SK-N-DZ (cell line): ENCODE results near the gene TSC2.
"Not testable (repeated sequence)": the region's sequence is repeated elsewhere in the genome, so short reads cannot be mapped to it uniquely, and the experiment has no call there.

Source experiments
- DNase-seq: peaks from one replicate; pipeline ENCODE4 v3.0.0-alpha.2; 2015; ENCODE audit warnings: low spot score

Gene TSC2

DNA sequence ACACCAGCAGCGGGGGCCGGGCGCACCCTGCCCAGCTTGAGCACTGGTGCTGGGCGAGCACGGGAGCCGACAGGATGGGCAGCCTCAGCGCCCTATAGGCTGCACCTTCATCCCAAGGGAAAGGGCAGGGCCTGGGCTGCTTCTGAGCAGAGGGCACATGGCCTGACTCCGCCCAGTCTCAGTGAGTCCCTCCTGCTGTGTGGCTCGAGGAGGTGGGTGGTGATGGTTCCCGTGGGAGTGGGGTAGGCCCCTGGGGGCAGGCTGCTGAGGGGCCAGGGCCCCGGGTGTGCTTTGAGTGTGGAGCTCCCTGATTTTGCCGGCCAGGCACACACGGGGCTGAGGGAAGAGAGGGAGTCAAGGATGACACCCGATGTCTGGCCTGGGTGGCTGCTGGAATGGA, 37.9 kb downstream of the TSC2 start:
- no peak for DNase-seq

DNA sequence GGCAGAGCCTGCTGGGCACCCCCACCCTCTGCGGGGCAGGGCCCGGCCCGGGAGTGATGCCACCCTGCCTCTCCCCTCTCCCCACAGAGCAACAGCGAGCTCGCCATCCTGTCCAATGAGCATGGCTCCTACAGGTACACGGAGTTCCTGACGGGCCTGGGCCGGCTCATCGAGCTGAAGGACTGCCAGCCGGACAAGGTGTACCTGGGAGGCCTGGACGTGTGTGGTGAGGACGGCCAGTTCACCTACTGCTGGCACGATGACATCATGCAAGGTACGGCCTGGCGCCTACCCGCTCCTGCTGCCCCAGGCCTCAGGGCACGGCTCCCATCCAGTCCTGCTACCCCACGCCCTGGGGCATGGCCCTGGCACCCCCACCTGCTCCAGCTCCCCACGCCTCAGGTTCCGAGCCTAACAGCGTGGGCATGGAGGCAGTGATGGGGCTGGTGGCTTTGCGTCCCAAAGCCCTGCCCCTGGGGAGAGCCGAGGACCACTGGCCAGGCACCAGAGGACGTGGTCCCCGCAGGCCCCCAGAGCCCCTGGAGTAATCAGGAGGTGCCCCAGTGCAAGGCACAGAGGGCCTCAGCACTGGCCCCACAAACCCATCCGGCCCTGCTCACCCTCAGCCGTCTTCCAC, 38.4 kb downstream of the TSC2 start:
- no peak for DNase-seq

DNA sequence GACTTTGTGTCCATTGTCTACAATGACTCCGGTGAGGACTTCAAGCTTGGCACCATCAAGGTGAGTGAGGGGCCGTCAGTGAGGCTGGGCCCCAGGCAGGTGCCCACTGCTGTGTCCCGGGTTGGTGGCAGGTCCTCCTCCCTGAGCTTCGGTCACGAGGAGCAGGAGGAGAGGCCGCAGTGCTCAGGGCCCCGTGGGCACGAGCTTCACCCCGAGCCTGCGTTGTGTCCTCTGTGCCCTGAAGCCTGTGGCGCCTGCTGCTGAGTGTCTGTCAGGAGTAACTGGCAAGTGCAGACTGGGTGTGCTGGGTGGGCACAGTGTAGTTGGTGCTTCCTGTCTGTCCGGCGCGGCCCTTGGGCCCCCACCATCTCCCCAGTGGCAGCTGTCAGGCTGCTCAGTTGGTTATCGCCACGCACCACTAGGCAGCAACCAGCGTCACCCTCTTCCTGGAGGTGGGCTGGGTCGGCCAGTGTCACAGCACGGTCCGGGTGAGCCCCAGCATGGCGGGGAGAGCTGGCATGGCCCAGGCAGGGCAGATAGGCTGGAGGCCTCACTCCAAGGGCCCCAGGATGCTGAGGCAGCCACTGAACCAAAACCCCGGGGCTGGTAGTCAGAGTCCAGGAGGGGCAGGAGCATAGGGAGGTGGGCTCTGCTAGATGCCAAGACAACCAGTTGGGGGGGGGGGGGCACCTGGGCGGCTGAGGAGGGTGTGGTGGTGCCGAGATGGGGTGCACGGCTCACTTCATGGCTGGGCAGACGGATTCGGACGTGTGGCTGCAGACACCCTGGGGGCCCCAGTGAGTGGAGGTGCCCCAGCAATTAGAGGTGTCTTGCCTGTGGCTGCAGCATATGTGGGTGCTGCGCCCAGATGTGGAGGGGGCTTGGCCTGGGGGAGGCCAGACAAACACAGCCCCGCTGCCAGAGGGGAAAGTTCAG, 39.3 kb downstream of the TSC2 start:
- no peak for DNase-seq

DNA sequence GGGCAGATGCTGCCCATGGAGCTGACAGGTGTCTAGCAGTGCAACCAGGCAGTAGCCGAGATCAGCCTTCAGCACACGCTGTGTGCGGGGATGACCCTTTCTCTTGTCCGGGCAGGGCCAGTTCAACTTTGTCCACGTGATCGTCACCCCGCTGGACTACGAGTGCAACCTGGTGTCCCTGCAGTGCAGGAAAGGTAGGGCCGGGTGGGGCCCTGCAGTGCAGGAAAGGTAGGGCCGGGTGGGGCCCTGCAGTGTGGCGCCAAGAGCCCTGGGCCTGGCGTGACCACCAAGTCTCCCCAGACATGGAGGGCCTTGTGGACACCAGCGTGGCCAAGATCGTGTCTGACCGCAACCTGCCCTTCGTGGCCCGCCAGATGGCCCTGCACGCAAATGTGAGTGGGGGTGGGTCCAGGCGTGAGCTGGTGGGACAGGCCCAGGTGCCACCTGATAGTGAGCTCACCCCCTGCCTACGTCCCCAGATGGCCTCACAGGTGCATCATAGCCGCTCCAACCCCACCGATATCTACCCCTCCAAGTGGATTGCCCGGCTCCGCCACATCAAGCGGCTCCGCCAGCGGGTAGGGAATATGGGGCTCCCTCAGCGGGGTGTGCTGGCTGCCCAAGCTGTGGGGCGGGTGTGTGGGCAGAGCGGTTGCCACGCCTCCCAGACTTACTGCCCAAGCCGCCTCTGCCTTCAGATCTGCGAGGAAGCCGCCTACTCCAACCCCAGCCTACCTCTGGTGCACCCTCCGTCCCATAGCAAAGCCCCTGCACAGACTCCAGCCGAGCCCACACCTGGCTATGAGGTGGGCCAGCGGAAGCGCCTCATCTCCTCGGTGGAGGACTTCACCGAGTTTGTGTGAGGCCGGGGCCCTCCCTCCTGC, 40.2 kb downstream of the TSC2 start:
- DNase-seq: no peak

DNA sequence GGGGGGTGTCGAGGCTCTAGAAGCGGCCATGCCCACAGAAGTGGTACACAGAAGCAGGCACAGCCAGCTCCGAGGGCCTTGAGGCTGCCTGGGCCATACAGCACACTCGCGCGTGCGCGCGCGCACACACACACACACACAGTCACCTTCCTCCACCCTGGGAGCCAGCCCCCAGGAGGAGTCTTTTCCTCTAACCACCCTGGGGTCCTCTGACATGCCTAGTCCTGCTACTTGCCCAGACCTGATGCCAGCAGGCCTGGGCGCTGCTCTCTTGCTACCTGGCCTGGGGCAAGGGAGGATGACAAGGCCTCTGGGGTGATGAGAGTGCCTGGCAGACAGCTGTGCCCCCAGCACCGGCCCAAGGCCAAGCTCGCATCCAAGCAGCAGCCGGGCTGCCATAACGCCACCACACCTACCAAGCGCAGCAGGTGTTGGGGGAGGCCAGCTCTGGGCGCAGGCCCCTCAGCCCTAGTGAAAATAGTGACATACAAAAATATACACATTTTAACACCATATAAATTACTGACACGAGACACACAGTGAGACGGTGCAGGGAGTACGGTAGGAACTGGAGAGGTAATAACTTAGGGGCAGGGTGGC, 41.1 kb downstream of the TSC2 start:
- DNase-seq: no peak

DNA sequence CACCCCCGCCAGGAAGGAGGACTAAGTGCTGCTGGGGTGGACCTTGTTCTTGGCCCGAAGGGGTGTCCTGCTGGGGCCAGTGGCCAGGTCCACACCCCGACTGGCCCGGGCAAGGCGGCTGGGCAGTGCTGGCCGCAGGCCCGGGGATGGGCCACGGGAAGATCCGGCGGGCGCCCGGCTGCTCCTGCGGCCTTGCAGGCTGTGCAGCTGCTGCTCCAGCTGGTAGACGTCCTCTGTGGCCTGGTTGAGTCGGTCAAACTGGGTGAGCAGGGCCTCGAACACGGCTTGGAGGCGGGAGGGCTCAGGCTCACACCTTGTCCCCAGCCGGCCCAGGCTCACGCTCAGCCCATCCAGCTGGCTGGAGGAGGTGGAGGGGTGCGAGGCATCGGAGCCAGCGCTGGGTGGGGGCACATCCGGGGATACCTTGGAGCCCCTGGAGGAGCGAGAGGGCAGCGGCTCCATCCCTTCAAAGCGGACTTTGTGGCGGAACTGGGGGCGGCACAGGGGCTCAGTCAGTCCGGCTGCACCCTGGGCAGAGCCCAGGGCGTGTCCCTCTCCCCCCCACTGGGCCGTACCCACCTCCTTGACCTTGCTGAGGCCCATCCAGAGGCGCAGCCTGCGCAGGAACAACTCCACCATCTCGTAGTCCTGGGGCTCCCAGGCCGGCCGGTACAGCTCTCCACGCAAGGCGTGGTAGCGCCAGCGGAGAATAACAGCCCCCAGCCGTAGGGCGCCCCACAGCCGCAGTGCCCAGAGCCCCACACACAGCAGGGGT, 42.1 kb downstream of the TSC2 start:
- DNase-seq: no peak

DNA sequence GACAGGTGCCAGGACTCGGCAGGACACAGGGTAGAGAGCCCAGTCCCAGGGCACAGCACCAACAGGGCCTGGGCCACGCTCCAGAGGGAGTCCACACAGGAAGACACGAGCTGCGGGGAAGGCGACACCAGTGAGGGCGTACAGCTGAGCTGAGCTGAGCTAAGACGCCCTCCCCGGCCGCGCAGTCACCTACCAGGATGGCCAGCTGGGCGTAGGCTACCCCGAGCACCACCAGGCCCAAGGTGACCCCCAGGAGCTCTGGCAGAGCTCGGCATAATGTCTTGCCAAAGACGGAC, 42.6 kb downstream of the TSC2 start:
- DNase-seq: no peak

DNA sequence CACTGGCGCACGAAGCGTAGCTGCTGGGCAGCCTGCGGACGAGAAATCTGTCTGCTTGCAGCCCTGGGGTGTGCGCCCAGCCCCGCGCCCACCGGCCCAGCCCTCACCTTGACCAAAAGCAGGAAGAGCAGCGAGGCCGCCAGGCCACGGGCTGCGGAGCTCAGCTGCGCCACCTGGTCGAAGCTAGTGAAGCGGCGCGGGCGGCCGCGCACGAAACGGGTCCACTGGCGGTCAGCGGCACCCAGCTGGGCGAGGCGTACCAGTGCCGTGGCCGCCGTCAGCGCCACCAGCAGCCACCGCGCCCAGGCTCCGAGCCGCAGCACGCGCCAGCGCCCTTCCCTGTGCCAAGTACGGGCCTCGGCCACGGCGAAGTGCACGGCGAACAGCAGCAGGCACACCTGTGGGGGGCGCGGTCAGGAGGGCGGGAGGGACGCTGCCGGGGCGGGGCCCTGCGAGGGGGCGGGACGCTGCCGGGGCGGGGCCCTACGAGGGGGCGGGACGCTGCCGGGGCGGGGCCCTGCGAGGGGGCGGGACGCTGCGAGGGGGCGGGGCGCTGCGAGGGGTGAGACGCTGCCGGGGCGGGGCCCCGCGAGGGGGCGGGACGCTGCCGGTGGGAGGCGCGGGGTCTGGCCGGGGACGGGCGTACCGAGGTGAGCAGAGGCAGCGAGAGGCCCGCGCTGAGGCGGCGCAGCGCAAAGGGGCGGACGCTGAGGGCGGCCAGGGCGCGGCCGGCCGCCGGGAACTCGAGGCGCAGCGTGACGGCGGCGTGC, 43.2 kb downstream of the TSC2 start:
- no peak for DNase-seq

DNA sequence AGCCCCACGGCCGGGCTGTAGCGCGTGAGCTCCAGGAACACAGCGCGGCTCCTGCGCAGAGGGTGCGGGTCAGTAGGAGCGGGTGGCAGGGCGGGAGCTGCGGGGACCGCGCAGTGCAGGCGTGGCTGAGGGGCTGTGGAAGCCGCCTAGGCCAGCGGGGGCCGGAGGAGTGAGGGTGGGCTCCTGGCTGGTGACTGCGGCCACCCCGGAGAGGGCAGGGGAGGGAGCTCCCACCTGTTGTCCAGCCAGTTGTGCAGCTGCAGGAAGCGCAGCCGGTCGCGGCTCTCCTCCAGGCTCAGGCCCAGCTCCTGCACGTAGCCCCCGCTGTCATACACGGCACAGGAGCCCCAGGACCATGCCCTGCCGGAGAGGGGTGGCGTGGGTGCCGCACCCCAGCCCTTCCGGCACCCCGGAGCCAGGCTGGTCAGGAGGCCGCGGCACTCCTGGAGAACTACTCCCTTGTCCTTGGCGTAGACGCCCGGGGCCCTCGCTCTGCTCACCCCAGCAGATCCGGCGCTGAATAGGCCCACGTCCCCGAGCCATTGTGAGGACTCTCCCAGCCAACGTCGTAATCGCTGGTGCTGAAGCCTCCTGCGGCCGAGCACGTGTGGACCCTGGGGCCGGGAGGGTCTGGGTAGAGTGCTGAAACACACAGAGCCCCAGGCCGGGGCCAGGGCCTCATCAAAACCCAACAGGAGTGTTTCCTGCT, 43.9 kb downstream of the TSC2 start:
- no peak for DNase-seq

DNA sequence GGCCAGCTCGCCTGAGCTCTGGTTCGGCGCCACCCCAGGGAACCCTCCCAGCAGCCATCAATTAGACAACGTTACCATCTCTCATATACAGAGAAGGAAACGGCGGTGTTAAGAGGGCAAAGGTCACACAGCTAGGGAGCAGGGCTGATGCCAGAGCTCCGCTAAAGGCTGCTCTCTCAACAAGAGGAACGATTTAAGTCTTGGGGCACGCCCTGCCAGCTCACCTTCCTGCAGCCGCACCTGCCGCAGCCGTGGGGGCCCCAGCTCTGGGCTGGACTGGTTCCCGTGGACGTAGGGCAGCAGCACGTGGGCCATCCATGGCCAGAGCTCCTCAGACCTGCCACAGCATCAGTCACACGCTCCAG, 44.5 kb downstream of the TSC2 start:
- DNase-seq: no peak

DNA sequence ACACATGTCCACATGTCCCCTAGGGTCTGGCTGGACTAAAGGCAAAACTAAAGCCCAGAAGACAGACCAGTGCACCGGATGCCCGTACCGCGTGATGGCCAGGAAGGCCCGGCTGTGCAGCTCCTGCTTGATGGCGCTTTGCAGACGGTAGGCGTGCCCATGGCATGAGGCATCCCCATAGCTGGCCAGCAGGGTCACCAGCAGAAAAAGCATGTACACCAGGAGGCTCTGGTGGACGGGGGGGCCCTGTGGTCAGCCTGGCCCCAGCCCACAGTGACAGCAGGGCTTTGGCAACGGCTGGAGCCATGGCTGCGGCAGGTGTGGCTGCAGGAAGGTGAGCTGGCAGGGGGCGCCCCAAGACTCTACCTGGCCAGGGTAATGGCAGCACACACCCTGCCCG, 45.1 kb downstream of the TSC2 start:
- no peak for DNase-seq

DNA sequence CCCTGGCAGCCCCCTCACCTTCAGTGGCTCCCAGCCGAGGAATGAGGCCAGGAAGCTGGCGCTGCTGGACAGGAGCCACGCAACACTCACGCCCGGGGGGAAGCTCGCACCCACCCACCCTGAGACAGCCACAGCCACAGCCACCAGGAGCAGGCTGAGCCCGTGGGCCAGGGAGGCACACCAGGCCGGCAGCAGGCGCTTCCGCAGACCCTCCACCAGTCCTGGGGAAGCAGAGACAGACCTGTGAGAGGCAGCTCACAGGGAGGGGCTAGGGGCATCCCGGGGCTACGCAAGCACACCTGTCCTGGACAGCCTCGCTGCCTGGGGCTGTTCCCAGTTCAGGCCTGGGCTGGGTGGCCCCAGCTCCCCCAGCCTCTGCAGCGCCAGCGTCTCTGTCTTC, 46.0 kb downstream of the TSC2 start:
- DNase-seq: no peak

DNA sequence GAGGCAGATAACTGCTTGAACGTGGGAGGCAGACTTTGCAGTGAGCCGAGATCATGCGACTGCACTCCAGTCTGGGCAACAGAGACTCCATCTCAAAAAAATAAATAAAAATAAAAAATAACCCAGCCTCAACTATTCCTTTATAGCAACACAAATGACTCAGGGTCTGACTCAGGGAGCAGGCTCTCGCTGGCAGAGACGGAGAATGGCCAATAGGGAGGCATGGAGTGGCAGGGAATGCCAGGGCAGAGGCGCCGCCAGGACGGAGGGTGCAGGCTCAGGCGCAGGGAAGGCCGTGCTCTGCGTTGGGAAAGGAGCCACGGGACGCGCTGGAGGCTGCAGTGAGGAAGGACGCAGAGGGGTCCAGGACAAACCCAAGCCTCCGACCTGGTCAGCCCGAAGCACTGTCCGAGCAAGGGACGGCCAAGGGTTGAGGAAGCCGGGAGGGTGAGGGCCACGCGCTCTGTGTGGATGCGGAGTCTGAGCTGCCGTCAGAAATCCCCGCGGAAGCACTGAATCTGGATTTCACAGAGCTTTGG, 47.6 kb downstream of the TSC2 start:
- DNase-seq: no peak

DNA sequence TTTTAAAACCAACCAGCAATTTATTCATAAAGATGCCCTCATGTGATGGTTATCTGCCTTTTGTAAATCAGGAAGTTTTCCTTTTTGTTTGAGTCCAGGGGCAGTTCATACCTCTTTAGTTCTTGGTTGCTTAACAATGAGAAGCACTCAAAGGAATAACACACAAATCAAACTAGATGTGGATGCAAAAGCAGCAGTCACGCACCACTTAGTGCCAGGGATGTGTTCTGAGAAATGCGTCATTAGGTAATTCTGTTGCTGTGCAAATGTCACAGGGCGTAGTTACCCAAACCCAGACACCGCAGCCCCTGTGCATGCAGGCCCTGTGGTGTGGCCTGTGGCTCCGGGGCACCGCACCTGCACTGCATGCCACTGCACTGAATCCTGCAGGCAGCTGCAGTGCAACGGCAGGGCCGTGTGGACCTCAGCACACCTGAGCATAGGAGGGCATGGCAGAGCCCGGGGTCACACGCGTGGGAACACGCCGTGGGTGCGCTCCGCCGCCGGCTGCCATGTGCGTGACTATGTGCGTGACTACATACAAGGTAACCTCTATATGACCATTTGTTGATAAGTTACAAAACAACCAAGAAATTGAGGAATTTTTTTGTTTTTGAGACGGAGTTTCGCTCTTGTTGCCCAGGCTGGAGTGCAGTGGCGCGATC, 48.3 kb downstream of the TSC2 start:
- DNase-seq: no peak

DNA sequence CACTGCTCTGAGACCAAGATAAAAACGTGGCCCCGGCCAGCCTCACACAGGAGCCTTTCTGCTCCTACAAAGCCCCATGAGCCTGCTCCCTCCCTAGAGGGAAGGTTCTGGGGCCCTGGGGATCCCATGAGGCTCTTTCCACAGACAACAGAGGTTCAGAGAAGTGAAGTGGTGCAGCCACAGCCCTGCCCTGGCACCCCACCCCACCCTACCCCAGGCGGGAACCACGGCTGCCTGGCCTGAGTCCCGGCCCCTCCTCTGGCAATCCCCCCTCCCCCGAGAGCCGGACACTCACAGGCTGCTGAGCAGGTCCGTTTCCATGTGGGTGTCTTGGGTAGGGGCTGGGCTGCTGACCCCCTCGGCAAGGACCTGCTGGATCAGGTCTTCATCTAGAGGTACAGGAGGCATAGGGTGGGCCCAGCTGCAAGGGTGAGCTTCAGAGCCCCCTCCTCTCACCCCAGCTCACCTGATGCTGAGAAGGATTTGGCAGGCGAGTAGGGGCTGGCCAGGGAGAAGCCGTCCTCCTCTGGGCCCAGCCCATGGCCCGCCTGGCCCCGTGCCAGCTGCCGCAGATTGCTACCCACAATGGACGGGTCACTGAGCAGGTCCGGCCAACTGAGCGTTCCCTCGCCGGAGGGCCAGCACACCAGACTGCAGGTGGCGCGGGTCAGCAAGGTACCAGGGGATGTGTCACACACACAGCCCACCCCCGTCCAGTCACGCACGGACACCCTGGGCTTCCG, 49.2 kb downstream of the TSC2 start:
- DNase-seq: no peak

DNA sequence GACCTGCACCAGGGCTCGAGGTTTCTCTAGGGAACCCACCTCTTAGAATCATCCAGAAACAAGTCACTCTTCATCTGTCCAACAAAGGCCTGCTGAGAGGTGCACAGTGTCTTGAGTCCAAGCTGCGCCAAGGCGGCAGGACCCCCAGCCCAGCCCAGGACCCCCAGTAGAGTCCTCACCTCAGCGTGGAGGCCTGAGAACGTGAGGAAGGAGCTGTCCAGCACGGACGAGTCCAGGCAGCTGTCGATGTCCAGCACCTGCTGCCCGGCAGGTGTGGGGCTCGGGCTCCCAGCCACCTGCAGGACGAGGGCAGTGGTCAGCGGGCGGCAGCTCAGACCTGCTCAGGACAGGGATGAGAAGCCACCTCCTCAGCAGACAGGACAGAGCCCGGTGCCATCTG, 49.9 kb downstream of the TSC2 start:
- not testable (repeated sequence) for DNase-seq

DNA sequence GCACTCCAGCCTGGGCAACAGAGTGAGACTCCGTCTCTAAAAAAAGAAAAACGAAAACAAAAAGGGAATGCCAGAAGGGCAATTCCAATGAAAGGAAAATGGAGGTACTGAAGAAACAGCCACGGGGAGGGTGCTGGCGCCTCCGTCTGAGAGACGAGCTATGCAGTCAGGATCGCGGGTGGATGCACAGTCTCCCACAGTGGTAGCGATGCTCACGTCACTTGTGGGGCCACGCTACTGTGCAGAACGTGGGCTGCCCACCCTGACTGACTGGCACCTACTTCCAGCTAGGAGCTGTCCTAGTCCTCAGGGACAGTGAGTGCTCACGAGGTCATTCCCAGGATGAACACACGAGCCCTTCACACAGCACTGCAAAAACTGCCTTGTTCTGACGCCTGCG, 53.8 kb downstream of the TSC2 start:
- DNase-seq: not testable (repeated sequence)

DNA sequence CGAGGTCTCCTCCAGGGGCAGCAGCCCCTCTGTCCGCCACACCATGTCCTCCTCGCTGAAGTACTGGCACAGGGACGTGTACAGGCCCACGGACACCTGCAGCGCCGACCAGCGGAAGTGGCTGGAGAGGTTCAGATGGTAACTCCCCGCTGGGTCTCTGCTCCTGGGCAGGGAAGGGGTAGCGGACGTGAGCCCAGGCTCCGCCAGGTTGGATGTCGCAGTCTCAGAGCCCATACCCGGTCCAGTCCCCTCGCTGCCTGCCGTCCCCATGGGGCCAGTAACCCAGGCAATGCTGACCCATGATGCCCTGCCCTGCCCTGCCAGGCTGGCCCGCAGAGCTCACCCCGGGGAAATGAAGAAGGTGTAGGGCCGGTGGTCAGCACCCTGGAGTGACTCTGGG, 54.7 kb downstream of the TSC2 start:
- no peak for DNase-seq
